HG03060 (cell line): ENCODE measurements around the gene INTS3.

Source experiments
- ATAC-seq: cut with Tn5 transposase; IDR thresholded peaks from one replicate; pipeline ENCODE4 v1.9.1; 2021; ENCODE audit warnings: low read depth, moderate number of reproducible peaks; ENCODE audit not compliant: unreplicated experiment

The INTS3 gene

DNA sequence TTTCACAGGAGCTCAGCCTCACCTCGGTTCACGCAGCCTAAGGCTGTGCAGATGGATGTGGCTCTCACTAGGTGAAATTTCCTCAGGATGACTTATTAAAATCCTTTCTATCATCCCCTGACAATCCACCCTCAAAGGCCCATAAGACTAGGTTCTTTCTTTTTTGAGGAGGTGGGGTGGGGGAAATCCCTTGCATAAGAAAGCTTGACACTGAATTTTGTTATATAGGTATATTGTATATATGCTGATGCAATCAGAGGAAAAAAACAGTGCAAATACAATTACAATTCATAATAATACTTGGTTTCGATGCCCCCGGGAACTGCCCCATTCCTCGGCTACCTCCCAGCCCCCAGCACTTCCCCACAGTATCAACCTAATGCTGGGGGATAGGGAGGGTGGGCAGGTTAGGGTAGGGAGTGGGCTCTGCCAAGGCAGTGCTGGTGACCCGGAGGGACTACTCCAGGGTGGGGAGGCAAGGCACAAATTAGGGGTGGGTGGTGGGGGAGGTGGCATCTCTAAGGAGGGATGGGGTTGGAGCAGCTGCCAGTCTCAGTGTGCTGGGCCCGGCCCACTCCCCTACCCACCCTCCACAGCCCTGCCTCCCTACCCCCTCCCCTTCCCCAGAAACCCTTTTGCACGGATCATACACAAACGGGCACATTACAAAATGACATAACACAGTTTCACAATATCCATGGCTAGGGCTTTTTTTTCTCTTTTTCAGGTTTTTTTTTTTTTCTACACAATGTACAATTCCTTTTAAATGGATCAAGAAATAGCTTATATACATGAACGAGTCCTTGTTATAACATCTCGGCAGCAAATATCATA, 78.3 kb downstream of the INTS3 start:
- no peak for ATAC-seq

DNA sequence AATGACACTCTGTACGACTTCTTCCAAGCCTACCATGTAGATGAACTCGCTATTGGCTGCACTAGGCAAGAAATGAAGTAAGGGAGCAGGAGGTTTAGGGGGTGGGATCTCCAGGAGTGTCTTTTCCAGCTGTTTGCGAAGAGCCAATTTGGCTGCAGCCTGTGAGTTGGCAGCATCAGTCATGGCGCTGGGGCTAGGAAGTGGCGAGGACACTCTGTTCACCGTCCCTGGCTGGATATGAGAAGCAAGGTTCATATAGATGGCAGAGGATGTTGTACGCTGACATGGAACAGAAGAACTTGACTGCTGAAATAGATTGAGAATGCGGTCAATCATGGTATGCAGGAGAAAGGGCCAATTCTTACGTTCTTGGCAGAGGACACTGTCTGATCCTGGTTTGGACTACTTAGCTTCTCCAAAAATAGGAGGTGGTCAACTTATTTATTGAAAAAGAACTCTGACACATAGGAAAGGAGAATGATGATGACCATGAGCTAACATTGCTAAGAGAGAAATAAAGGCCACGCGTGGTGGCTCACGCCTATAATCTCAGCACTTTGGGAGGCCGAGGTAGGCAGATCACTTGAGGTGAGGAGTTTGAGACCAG, 88.5 kb downstream of the INTS3 start:
- ATAC-seq, result no peak

DNA sequence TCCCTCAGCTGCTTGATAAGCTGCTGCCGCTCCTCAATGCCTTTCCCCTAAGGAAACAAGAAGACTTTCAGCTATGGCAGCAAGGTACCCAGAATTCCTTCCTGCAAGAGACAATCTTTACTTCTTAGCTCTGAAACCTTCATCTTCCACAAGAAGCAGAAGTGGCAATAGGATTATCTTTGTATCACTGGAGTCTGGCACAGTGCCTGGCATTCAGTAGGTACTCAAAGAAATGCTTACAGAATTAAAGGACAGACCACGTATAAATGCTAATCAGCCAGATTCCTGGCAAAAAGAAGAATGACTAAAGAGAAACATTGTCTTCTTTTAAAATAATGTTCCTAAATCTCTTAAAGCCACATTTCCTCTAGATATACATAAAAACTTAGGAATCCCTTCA, 91.0 kb downstream of the INTS3 start:
- no peak for ATAC-seq
